SH-SY5Y (cell line): ENCODE results near the gene PKP4.

Experiments
- GATA2 ChIP-seq: IDR thresholded peaks from 2 replicates; pipeline ENCODE4 v1.6.1; 2011; ENCODE audit warnings: mild to moderate bottlenecking, low read depth, low read length
- GATA3 ChIP-seq: IDR thresholded peaks from 2 replicates; pipeline ENCODE4 v1.6.1; 2011; ENCODE audit warnings: low read depth, mild to moderate bottlenecking, low read length, moderate library complexity

- TF ChIP-seq GATA3 (no peak), GATA2 (no peak)
These were observed 36.7 kb downstream of the PKP4 start for GRCh38 chr2:158493458-158493857.
